ENCODE results near the gene NR3C2. TPM values are rescaled to one million over a fixed set of nuclear protein-coding genes. Genes with fewer than 3 reads are reported as not detected.

NR3C2 gene
- polyA plus RNA-seq, 1 donor from 2014 or later: 0.06 TPM

DNA sequence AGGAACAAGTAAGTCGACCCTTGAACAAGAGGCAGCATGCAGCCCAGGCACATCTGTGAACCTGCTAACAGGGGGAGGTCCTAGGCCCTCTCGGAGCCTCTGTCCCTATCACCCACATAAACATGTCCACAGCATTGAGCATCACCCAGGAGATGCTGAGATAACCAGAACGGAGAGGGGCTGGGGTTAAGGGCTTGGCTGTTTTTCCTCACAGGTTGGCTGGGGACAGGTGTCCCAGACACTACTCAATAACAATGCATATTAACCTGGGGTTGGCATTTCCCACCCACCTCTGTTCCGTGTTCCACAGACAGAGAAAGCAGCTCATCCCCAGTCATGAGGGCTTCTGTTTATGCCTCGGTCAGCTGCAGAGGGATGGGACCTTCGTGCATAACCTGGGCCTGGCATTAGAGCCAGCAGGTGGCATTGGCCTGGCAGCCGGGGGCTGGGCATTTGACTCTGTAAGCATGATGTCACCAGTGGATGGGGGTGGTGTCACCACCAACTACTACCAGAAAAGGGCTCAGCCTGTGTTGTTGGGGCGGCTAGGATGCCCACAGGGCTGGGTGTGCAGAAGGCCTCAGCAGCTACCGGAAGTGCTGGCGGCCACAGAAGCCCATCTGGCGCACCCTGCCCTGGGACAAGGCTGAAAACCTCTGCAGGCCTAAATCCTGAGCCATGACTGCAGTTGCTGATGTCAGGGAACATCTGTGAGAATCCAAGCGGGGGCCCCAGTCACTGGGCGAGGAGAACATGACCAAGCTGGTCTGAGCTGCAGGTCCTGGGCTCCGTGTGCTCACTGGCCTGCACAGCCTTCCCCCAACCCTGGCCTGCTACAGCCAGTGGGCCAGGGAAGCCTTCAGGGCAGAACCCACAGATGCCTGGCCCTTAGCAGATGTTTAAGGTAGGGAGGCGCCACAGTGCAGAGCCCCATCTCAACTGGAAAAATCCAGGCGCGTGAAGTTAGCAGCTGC, 351.4 kb downstream of the NR3C2 start:
- Histone ChIP-seq H4K20me1 (ENCODE audit: insufficient read depth) (no peaks in the 10 kb centered on the region), H3K4me3 (ENCODE audit: low read length) (no peak overlapping the region), H3K9me3 (ENCODE audit: low read length) (no peaks in the 10 kb centered on the region), H3K79me2 (replicated peaks; ENCODE audit: insufficient read depth, low read length) (no peaks in the 10 kb centered on the region), H3K36me3 (ENCODE audit: insufficient read depth, low read length) (no peaks in the 10 kb centered on the region), H2AFZ (ENCODE audit: low read depth, low read length) (no peak overlapping the region), H3K4me2 (ENCODE audit: low read length) (no peak overlapping the region), H3K9me2 (ENCODE audit: insufficient read depth, low read length) (no peaks in the 10 kb centered on the region), H3K27me3 (ENCODE audit: insufficient read depth, low read depth, low read length) (no peaks in the 10 kb centered on the region), H3F3A (ENCODE audit: insufficient read depth, low read length, poor library complexity, severe bottlenecking) (no peaks in the 10 kb centered on the region), H3K9ac (ENCODE audit: low read length) (no peak overlapping the region), H3K27ac (ENCODE audit: low read length) (no peak overlapping the region)
- TF ChIP-seq, protein P1, sequence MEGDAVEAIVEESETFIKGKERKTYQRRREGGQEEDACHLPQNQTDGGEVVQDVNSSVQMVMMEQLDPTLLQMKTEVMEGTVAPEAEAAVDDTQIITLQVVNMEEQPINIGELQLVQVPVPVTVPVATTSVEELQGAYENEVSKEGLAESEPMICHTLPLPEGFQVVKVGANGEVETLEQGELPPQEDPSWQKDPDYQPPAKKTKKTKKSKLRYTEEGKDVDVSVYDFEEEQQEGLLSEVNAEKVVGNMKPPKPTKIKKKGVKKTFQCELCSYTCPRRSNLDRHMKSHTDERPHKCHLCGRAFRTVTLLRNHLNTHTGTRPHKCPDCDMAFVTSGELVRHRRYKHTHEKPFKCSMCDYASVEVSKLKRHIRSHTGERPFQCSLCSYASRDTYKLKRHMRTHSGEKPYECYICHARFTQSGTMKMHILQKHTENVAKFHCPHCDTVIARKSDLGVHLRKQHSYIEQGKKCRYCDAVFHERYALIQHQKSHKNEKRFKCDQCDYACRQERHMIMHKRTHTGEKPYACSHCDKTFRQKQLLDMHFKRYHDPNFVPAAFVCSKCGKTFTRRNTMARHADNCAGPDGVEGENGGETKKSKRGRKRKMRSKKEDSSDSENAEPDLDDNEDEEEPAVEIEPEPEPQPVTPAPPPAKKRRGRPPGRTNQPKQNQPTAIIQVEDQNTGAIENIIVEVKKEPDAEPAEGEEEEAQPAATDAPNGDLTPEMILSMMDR (IDR thresholded peaks at IDR 0.05; ENCODE audit: poor library complexity, severe bottlenecking): no peak
- no peak for TF ChIP-seq EZH2 (IDR thresholded peaks at IDR 0.05; ENCODE audit: borderline replicate concordance, insufficient read depth, low read length, poor library complexity, severe bottlenecking)
- TF ChIP-seq TAF1 (IDR thresholded peaks at IDR 0.05; ENCODE audit: low read depth): no peak
- no peak for TF ChIP-seq EP300 (conservative IDR thresholded peaks at IDR 0.05; ENCODE audit: poor library complexity, severe bottlenecking)
- TF ChIP-seq POLR2AphosphoS5 (IDR thresholded peaks at IDR 0.05): no peak
- no peak for TF ChIP-seq RAD21 (conservative IDR thresholded peaks at IDR 0.05)
- TF ChIP-seq, protein P2, sequence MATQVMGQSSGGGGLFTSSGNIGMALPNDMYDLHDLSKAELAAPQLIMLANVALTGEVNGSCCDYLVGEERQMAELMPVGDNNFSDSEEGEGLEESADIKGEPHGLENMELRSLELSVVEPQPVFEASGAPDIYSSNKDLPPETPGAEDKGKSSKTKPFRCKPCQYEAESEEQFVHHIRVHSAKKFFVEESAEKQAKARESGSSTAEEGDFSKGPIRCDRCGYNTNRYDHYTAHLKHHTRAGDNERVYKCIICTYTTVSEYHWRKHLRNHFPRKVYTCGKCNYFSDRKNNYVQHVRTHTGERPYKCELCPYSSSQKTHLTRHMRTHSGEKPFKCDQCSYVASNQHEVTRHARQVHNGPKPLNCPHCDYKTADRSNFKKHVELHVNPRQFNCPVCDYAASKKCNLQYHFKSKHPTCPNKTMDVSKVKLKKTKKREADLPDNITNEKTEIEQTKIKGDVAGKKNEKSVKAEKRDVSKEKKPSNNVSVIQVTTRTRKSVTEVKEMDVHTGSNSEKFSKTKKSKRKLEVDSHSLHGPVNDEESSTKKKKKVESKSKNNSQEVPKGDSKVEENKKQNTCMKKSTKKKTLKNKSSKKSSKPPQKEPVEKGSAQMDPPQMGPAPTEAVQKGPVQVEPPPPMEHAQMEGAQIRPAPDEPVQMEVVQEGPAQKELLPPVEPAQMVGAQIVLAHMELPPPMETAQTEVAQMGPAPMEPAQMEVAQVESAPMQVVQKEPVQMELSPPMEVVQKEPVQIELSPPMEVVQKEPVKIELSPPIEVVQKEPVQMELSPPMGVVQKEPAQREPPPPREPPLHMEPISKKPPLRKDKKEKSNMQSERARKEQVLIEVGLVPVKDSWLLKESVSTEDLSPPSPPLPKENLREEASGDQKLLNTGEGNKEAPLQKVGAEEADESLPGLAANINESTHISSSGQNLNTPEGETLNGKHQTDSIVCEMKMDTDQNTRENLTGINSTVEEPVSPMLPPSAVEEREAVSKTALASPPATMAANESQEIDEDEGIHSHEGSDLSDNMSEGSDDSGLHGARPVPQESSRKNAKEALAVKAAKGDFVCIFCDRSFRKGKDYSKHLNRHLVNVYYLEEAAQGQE (IDR thresholded peaks at IDR 0.05; ENCODE audit: borderline replicate concordance): no peak
- no peak for TF ChIP-seq MXI1 (conservative IDR thresholded peaks at IDR 0.05; ENCODE audit: poor library complexity, severe bottlenecking)
- TF ChIP-seq SMC3 (conservative IDR thresholded peaks at IDR 0.05; ENCODE audit: poor library complexity): no peak

DNA sequence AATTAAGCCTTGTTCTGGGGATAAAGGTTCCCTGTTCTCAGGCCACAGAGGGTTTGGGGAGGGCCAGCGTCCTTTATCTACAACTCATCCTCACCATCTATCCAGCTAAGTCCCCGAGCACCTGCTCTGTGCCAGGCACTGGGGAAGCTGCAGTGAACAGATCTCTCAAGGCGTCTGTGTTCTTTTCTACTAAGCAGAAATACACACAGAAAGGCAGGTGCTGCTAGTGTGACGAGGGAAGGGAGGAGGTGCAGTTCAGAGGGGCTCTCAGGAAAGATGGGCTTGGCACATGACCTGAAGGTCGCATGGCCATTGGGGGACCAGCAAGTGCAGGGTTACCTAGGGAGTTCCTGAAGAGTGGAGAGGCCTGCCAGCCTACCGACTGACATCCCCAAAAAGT, 352.2 kb downstream of the NR3C2 start:
- H3K27me3 ChIP-seq (ENCODE audit: insufficient read depth, low read depth, low read length): no peaks in the 10 kb centered on the region
- no peak overlapping the region for H2AFZ ChIP-seq (ENCODE audit: low read depth, low read length)
- no peaks in the 10 kb centered on the region for H3K9me2 ChIP-seq (ENCODE audit: insufficient read depth, low read length)
- H3F3A ChIP-seq (ENCODE audit: insufficient read depth, low read length, poor library complexity, severe bottlenecking): no peaks in the 10 kb centered on the region
- no peaks in the 10 kb centered on the region for H4K20me1 ChIP-seq (ENCODE audit: insufficient read depth)
- TF ChIP-seq TAF1 (IDR thresholded peaks at IDR 0.05; ENCODE audit: low read depth): no peak
- TF ChIP-seq, protein P1 (IDR thresholded peaks at IDR 0.05; ENCODE audit: poor library complexity, severe bottlenecking): no peak
- TF ChIP-seq, protein P2 (IDR thresholded peaks at IDR 0.05; ENCODE audit: borderline replicate concordance): no peak
- TF ChIP-seq SMC3 (conservative IDR thresholded peaks at IDR 0.05; ENCODE audit: poor library complexity): no peak
- TF ChIP-seq MXI1 (conservative IDR thresholded peaks at IDR 0.05; ENCODE audit: poor library complexity, severe bottlenecking): no peak
- TF ChIP-seq POLR2AphosphoS5 (IDR thresholded peaks at IDR 0.05): no peak
- TF ChIP-seq EZH2 (IDR thresholded peaks at IDR 0.05; ENCODE audit: borderline replicate concordance, insufficient read depth, low read length, poor library complexity, severe bottlenecking): no peak
- no peak for TF ChIP-seq EP300 (conservative IDR thresholded peaks at IDR 0.05; ENCODE audit: poor library complexity, severe bottlenecking)
- no peak for TF ChIP-seq RAD21 (conservative IDR thresholded peaks at IDR 0.05)
- H3K27ac ChIP-seq (ENCODE audit: low read length): no peak overlapping the region
- no peaks in the 10 kb centered on the region for H3K79me2 ChIP-seq (replicated peaks; ENCODE audit: insufficient read depth, low read length)
- H3K9ac ChIP-seq (ENCODE audit: low read length): no peak overlapping the region
- H3K36me3 ChIP-seq (ENCODE audit: insufficient read depth, low read length): no peaks in the 10 kb centered on the region
- no peak overlapping the region for H3K4me3 ChIP-seq (ENCODE audit: low read length)
- H3K4me2 ChIP-seq (ENCODE audit: low read length): no peak overlapping the region
- H3K9me3 ChIP-seq (ENCODE audit: low read length): no peaks in the 10 kb centered on the region

Data from neural cell (in vitro differentiated cells).